GM23338 (cell line): ENCODE data around the gene ME1. TPM values are rescaled to one million over a fixed set of nuclear protein-coding genes. Genes with fewer than 3 reads are reported as not detected.

Experiments used
- ATAC-seq: fragments of 200-7000 bp; cut with Tn5 transposase; 3 replicates; pipeline ENCODE4 v1.9.1; 2020
- DNase-seq: peaks from one replicate; pipeline ENCODE4 v3.0.0-alpha.2; 2015; ENCODE audit warnings: low spot score
- H2AFZ ChIP-seq: fragments of 200-600 bp; sonication (generic); 2 replicates; pipeline ENCODE4 v1.8.0; 2016; ENCODE audit warnings: antibody characterized with exemption, mild to moderate bottlenecking, moderate library complexity
- H3F3A ChIP-seq: fragments of 200-600 bp; sonication (generic); replicated peaks from 2 replicates; pipeline ENCODE4 v1.8.0; 2017; ENCODE audit warnings: antibody characterized with exemption, mixed run types, low read depth
- H3K27ac ChIP-seq: fragments of 200-600 bp; sonication (generic); 2 replicates; pipeline ENCODE4 v1.6.1; 2016; ENCODE audit warnings: low read depth
- H3K27me3 ChIP-seq: fragments of 200-600 bp; sonication (generic); 2 replicates; pipeline ENCODE4 v1.8.0; 2016; ENCODE audit warnings: mild to moderate bottlenecking, mixed run types, moderate library complexity; ENCODE audit not compliant: insufficient read depth
- H3K36me3 ChIP-seq: fragments of 200-600 bp; sonication (generic); 2 replicates; pipeline ENCODE4 v1.8.0; 2016; ENCODE audit warnings: mild to moderate bottlenecking; ENCODE audit not compliant: insufficient read depth
- H3K4me1 ChIP-seq: fragments of 200-600 bp; sonication (generic); 2 replicates; pipeline ENCODE4 v1.8.0; 2016; ENCODE audit warnings: mild to moderate bottlenecking, moderate library complexity; ENCODE audit not compliant: insufficient read depth
- H3K4me2 ChIP-seq: fragments of 200-600 bp; sonication (generic); 2 replicates; pipeline ENCODE4 v1.7.1; 2017; ENCODE audit warnings: mixed run types
- H3K4me3 ChIP-seq: fragments of 200-600 bp; sonication (generic); 2 replicates; pipeline ENCODE4 v1.6.1; 2016; ENCODE audit warnings: mixed run types
- H3K79me2 ChIP-seq: fragments of 200-600 bp; sonication (generic); replicated peaks from 2 replicates; pipeline ENCODE4 v1.8.0; 2017; ENCODE audit warnings: mild to moderate bottlenecking; ENCODE audit not compliant: insufficient read depth
- H3K9me2 ChIP-seq: fragments of 200-600 bp; sonication (generic); 2 replicates; pipeline ENCODE4 v1.8.0; 2017; ENCODE audit not compliant: insufficient read depth
- H4K20me1 ChIP-seq: fragments of 200-600 bp; sonication (generic); replicated peaks from 2 replicates; pipeline ENCODE4 v1.8.0; 2017; ENCODE audit warnings: mild to moderate bottlenecking; ENCODE audit not compliant: insufficient read depth
- H3K27ac Mint-ChIP-seq: 2 replicates; pipeline ENCODE4 v1.8.0; 2020; ENCODE audit warnings: inconsistent platforms, mild to moderate bottlenecking, moderate library complexity, mixed read lengths
- H3K27me3 Mint-ChIP-seq: 3 replicates; pipeline ENCODE4 v1.8.0; 2022; ENCODE audit warnings: low read depth, mild to moderate bottlenecking, moderate library complexity, mixed read lengths, inconsistent platforms; ENCODE audit not compliant: insufficient read depth, poor library complexity
- H3K36me3 Mint-ChIP-seq: 3 replicates; pipeline ENCODE4 v1.8.0; 2021; ENCODE audit warnings: low read depth, mild to moderate bottlenecking, inconsistent platforms, moderate library complexity, mixed read lengths
- H3K4me1 Mint-ChIP-seq: 3 replicates; pipeline ENCODE4 v1.8.0; 2020; ENCODE audit warnings: mild to moderate bottlenecking, inconsistent platforms, mixed read lengths
- H3K4me3 Mint-ChIP-seq: 3 replicates; pipeline ENCODE4 v1.8.0; 2021; ENCODE audit warnings: moderate library complexity, mild to moderate bottlenecking, inconsistent platforms, mixed read lengths
- H3K9me3 Mint-ChIP-seq: 3 replicates; pipeline ENCODE4 v1.8.0; 2020; ENCODE audit warnings: moderate library complexity, mild to moderate bottlenecking, inconsistent platforms, mixed read lengths
- EZH2 ChIP-seq: fragments of 200-600 bp; sonication (generic); IDR thresholded peaks from one replicate; pipeline ENCODE4 v1.8.0; 2017; ENCODE audit warnings: antibody characterized with exemption, mild to moderate bottlenecking, low read depth; ENCODE audit not compliant: unreplicated experiment
- JUNB ChIP-seq: IDR thresholded peaks from one replicate; pipeline ENCODE4 v1.6.1; 2016; ENCODE audit warnings: antibody characterized with exemption; ENCODE audit not compliant: unreplicated experiment
- NANOG ChIP-seq: IDR thresholded peaks from 2 replicates; pipeline ENCODE4 v1.6.1; 2016; ENCODE audit warnings: antibody characterized with exemption, borderline replicate concordance
- STAT1 ChIP-seq: IDR thresholded peaks from one replicate; pipeline ENCODE4 v1.6.1; 2016; ENCODE audit warnings: antibody characterized with exemption; ENCODE audit not compliant: unreplicated experiment
- ZNF331 ChIP-seq: fragments of 250-450 bp; sonication (Bioruptor Pico); IDR thresholded peaks from 2 replicates; pipeline ENCODE4 v1.5.0; 2020; ENCODE audit warnings: low read depth, mild to moderate bottlenecking, moderate library complexity
- polyA plus RNA-seq: library from polyadenylated mRNA; unstranded; fragments of >200 nt; fragmentation: Nextera tagmentation; extraction: Ambion mirVana; gene quantifications from 2 replicates; pipeline ENCODE4 v1.2.1, GENCODE V29; 2016
- total RNA-seq: library from RNA; depleted of rRNA; stranded (reverse); fragments of >200 nt; shearing (Covaris generic); gene quantifications from 2 replicates; pipeline ENCODE4 v1.2.3, GENCODE V29; 2014
- TF ChIP-seq, protein P1 (sequence below): IDR thresholded peaks from one replicate; pipeline ENCODE4 v1.6.1; 2018; ENCODE audit warnings: antibody characterized with exemption; ENCODE audit not compliant: unreplicated experiment
- TF ChIP-seq, protein P2 (sequence below): IDR thresholded peaks from 2 replicates; pipeline ENCODE4 v1.6.1; 2016; ENCODE audit warnings: antibody characterized with exemption
- TF ChIP-seq, protein P3 (sequence below): fragments of 250-450 bp; sonication (Bioruptor Pico); IDR thresholded peaks from 2 replicates; pipeline ENCODE4 v1.5.0; 2020; ENCODE audit warnings: mild to moderate bottlenecking, moderate library complexity
- TF ChIP-seq, protein P4 (sequence below), 2 experiments: fragments of 200-600 bp in 1 of 2; sonication (generic) in 1 of 2; conservative IDR thresholded peaks; 2 replicates each; pipeline versions ENCODE4 v1.5.1 to v1.6.1; 2016 to 2017; ENCODE audit warnings: antibody characterized with exemption in 2 of 2, low read depth in 2 of 2, mild to moderate bottlenecking in 2 of 2, moderate library complexity in 1 of 2

The ME1 gene
- total and polyA plus RNA-seq, 2 experiments from 2014 or later = 6.4 to 8.0 TPM

- TF ChIP-seq, protein P1, sequence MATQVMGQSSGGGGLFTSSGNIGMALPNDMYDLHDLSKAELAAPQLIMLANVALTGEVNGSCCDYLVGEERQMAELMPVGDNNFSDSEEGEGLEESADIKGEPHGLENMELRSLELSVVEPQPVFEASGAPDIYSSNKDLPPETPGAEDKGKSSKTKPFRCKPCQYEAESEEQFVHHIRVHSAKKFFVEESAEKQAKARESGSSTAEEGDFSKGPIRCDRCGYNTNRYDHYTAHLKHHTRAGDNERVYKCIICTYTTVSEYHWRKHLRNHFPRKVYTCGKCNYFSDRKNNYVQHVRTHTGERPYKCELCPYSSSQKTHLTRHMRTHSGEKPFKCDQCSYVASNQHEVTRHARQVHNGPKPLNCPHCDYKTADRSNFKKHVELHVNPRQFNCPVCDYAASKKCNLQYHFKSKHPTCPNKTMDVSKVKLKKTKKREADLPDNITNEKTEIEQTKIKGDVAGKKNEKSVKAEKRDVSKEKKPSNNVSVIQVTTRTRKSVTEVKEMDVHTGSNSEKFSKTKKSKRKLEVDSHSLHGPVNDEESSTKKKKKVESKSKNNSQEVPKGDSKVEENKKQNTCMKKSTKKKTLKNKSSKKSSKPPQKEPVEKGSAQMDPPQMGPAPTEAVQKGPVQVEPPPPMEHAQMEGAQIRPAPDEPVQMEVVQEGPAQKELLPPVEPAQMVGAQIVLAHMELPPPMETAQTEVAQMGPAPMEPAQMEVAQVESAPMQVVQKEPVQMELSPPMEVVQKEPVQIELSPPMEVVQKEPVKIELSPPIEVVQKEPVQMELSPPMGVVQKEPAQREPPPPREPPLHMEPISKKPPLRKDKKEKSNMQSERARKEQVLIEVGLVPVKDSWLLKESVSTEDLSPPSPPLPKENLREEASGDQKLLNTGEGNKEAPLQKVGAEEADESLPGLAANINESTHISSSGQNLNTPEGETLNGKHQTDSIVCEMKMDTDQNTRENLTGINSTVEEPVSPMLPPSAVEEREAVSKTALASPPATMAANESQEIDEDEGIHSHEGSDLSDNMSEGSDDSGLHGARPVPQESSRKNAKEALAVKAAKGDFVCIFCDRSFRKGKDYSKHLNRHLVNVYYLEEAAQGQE = no peak
Measured at GRCh38 chr6:83311231-83311630, 119.6 kb downstream of the ME1 start (continued).

DNA sequence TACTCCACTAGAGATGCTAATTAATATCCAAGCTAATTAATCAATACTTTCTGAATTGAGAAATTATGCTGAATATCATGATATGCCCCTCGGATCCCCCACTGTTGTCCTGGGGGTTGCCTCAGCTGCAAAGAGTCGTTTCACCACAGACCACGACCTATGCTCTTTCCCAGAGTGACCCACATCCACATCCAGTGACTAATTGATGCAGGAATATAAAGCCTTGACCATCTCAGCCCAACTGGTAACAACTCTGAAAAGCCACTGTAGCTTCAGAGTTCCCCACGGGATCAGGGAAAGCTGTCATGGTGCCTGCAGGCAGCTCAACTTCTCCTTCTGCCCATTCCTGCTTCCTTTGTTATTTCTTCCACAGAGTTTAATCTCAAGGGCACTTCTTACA, 120.8 kb downstream of the ME1 start:
- Histone ChIP-seq H3K27ac (no peak overlapping the region), H3K27me3 (no peaks in the 10 kb centered on the region), H3K4me1 (no peaks in the 10 kb centered on the region), H4K20me1 (no peaks in the 10 kb centered on the region), H3K36me3 (no peaks in the 10 kb centered on the region), H3F3A (no peaks in the 10 kb centered on the region), H3K4me3 (no peak overlapping the region), H2AFZ (no peak overlapping the region), H3K9me2 (no peaks in the 10 kb centered on the region), H3K79me2 (no peaks in the 10 kb centered on the region), H3K4me2 (no peak overlapping the region)
- Mint-ChIP-seq H3K4me1 (no peaks in the 10 kb centered on the region), H3K27me3 (no peaks in the 10 kb centered on the region), H3K4me3 (no peak overlapping the region), H3K27ac (no peak overlapping the region), H3K9me3 (no peaks in the 10 kb centered on the region), H3K36me3 (no peaks in the 10 kb centered on the region)
- no peak for ATAC-seq
- no peak for DNase-seq
- TF ChIP-seq, protein P2, sequence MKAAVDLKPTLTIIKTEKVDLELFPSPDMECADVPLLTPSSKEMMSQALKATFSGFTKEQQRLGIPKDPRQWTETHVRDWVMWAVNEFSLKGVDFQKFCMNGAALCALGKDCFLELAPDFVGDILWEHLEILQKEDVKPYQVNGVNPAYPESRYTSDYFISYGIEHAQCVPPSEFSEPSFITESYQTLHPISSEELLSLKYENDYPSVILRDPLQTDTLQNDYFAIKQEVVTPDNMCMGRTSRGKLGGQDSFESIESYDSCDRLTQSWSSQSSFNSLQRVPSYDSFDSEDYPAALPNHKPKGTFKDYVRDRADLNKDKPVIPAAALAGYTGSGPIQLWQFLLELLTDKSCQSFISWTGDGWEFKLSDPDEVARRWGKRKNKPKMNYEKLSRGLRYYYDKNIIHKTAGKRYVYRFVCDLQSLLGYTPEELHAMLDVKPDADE = no peak
- TF ChIP-seq, protein P1 = no peak
- TF ChIP-seq, protein P3, sequence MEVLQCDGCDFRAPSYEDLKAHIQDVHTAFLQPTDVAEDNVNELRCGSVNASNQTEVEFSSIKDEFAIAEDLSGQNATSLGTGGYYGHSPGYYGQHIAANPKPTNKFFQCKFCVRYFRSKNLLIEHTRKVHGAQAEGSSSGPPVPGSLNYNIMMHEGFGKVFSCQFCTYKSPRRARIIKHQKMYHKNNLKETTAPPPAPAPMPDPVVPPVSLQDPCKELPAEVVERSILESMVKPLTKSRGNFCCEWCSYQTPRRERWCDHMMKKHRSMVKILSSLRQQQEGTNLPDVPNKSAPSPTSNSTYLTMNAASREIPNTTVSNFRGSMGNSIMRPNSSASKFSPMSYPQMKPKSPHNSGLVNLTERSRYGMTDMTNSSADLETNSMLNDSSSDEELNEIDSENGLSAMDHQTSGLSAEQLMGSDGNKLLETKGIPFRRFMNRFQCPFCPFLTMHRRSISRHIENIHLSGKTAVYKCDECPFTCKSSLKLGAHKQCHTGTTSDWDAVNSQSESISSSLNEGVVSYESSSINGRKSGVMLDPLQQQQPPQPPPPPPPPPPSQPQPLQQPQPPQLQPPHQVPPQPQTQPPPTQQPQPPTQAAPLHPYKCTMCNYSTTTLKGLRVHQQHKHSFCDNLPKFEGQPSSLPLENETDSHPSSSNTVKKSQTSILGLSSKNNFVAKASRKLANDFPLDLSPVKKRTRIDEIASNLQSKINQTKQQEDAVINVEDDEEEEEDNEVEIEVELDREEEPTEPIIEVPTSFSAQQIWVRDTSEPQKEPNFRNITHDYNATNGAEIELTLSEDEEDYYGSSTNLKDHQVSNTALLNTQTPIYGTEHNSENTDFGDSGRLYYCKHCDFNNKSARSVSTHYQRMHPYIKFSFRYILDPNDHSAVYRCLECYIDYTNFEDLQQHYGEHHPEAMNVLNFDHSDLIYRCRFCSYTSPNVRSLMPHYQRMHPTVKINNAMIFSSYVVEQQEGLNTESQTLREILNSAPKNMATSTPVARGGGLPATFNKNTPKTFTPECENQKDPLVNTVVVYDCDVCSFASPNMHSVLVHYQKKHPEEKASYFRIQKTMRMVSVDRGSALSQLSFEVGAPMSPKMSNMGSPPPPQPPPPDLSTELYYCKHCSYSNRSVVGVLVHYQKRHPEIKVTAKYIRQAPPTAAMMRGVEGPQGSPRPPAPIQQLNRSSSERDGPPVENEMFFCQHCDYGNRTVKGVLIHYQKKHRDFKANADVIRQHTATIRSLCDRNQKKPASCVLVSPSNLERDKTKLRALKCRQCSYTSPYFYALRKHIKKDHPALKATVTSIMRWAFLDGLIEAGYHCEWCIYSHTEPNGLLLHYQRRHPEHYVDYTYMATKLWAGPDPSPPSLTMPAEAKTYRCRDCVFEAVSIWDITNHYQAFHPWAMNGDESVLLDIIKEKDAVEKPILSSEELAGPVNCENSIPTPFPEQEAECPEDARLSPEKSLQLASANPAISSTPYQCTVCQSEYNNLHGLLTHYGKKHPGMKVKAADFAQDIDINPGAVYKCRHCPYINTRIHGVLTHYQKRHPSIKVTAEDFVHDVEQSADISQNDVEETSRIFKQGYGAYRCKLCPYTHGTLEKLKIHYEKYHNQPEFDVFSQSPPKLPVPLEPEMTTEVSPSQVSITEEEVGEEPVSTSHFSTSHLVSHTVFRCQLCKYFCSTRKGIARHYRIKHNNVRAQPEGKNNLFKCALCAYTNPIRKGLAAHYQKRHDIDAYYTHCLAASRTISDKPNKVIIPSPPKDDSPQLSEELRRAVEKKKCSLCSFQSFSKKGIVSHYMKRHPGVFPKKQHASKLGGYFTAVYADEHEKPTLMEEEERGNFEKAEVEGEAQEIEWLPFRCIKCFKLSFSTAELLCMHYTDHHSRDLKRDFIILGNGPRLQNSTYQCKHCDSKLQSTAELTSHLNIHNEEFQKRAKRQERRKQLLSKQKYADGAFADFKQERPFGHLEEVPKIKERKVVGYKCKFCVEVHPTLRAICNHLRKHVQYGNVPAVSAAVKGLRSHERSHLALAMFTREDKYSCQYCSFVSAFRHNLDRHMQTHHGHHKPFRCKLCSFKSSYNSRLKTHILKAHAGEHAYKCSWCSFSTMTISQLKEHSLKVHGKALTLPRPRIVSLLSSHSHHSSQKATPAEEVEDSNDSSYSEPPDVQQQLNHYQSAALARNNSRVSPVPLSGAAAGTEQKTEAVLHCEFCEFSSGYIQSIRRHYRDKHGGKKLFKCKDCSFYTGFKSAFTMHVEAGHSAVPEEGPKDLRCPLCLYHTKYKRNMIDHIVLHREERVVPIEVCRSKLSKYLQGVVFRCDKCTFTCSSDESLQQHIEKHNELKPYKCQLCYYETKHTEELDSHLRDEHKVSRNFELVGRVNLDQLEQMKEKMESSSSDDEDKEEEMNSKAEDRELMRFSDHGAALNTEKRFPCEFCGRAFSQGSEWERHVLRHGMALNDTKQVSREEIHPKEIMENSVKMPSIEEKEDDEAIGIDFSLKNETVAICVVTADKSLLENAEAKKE (CRISPR knock-in tag) = no peak
- TF ChIP-seq EZH2 (no peak), NANOG (no peak), ZNF331 (no peak), STAT1 (no peak), JUNB (no peak)
- TF ChIP-seq, protein P4, sequence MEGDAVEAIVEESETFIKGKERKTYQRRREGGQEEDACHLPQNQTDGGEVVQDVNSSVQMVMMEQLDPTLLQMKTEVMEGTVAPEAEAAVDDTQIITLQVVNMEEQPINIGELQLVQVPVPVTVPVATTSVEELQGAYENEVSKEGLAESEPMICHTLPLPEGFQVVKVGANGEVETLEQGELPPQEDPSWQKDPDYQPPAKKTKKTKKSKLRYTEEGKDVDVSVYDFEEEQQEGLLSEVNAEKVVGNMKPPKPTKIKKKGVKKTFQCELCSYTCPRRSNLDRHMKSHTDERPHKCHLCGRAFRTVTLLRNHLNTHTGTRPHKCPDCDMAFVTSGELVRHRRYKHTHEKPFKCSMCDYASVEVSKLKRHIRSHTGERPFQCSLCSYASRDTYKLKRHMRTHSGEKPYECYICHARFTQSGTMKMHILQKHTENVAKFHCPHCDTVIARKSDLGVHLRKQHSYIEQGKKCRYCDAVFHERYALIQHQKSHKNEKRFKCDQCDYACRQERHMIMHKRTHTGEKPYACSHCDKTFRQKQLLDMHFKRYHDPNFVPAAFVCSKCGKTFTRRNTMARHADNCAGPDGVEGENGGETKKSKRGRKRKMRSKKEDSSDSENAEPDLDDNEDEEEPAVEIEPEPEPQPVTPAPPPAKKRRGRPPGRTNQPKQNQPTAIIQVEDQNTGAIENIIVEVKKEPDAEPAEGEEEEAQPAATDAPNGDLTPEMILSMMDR (conservative IDR thresholded peaks at IDR 0.05; ENCODE audit: low read depth in 2 of 2) = no peak
